Fibroblast of skin of right biceps (primary cell): ENCODE results near the gene EFNA3.
"Not testable (repeated sequence)": the region's sequence is repeated elsewhere in the genome, so short reads cannot be mapped to it uniquely, and the experiment has no call there.

Experiments used
- DNase-seq: peaks from one replicate; pipeline ENCODE4 v3.0.0-alpha.2; 2013

The EFNA3 gene

DNA sequence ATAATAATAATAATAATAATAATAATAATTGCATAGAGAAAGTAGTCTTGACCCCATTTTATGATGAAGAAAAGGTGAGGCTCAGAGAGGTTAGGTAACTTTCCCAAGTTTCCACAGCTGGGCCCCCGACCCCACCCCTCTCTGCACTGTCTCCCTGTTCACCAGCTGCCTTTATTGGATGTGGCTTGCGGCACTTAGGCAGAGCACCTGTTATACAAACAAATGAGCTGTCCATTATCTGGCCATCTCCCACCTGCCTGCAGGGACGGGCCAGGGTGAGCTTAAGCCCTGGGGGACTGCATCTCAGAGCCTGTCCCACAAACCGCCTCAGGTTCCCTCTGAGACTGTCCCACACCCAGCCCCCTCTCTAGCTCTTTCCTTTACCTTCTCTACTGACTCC lies 39.0 kb downstream of the EFNA3 start:
- DNase-seq: no peak

DNA sequence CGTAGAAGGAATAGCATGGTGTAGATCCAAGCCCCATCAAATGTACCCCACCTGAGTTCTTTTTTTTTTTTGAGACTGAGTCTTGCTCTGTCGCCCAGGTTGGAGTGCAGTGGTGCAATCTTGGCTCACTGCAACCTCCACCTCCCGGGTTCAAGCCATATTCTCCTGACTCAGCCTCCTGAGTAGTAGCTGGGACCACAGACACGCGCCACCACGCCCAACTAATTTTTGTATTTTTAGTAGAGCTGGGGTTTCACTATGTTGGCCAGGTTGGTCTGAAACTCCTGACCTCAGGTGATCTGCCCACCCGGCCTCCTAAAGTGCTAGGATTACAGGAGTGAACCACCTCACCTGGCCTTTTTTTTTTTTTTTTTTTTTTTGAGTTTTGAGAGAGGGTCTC lies 39.5 kb downstream of the EFNA3 start:
- not testable (repeated sequence) for DNase-seq

DNA sequence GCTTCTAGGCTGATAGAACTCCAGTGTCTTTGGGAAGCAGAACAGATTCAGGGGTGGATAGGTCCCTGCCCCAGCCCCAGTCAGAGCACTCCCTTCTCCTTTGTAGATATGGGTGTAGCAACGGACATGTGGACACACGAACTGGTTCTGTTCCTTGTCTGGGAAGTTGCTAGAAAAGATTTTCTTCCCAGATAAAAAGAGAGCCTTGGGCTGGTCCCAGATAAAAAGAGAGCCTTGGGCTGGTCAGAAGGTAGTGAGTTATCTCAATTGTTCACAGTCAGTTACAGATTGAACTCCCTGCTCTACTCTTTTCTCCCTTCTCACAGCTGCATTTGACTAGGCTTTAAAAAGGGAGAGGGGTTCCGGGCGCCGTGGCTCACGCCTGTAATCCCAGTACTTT lies 41.6 kb downstream of the EFNA3 start:
- no peak for DNase-seq

DNA sequence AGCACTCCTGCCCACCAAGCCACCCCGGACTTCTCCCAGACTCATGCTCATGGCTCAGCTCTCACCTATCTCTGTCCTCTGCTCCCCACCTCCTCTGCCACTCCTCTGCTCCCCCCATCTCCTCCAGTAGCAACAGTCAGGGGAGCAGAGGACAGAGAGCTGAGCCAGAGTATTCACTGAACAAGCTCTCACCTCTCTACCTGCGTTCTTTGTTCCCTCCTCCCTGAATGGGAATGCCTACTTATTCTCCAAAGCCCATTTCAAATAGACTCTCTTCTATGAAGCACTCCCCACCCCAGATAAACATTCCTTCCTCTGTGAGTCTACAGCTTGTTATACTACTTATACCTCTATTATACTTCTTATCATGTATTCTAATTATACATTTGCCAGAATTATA lies 42.6 kb downstream of the EFNA3 start:
- DNase-seq: no peak

DNA sequence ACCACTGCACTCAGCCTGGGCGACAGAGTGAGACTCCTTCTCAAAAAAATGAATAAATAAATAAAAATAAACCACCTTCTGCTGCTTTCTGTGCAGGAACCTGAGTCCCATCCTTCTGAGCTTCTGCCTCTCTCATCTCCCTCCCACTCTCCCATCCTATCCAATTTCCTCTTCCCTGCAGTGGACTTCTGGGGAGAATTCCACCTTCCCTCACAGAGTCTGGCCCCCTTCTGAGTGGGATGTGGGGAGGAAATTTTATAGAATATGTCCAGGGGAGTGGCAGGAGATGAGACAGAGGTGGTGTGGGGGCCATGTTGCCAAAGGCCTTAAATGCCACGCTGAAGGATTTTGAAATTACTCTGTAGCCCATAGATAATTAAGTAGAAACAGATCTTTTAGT lies 43.7 kb downstream of the EFNA3 start:
- no peak for DNase-seq

DNA sequence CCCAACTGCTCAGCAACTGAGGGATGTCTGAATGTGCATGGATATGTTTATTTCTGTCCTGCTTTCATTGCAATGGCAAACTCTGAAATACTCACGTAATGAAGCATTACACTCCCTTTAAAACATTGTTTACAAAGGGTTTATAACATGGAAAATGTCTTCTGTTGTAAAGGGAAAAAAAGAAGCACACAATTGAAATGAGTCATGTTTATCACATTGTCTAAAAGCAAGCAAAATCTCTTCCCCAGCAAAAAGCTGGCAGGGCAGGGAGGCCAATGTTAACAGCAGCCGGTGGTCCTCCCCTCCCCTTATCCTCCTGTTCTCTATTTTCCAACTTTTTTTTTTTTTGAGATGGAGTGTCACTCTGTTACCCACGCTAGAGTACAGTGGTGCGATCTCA lies 45.2 kb downstream of the EFNA3 start:
- no peak for DNase-seq

DNA sequence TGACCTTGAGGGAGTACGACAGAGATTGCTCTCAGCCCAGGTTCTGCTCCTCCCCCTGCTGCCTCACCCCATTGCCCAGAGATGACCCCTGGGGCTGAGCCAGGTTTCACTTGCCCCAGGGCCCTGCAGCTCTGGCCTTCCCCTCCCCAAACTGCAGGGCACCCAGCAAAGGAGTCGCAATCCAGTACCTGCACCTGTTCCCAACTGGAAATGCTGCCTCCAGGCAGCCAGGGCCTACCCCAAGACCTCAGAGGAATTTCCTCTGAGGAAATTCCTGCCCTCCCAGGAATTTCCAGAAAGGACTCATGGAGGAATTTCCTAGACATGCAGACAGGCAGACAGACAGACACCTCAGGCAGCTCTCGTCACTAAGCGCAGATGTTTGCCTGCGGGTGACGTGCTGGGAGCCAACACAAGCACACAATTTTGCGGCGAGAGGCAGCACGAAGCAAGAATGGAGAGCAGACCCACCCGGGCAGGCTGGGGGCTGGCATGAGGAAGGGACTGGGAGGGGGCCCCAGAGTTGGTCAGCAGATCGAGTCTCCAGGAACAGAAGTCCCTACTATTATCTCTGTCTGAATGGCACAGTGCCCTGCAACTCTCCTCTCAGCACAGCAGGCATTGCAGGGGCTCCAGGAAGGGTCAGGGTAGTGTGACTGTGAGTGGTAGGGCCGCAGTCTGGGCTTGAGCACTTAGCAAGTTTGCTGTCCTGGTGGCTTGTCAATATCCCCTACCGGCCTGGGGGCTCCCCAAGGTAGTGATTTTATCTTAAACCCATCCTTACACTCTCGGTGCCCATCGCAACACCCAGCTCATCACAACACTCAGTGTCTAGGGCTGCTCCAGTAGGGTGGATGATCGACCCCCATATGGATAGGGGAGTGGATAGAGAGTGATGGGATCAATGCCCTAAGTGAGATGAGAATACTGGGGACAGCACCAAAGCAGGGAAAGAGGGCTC lies 46.1 kb downstream of the EFNA3 start:
- DNase-seq: peak; percentile 38

DNA sequence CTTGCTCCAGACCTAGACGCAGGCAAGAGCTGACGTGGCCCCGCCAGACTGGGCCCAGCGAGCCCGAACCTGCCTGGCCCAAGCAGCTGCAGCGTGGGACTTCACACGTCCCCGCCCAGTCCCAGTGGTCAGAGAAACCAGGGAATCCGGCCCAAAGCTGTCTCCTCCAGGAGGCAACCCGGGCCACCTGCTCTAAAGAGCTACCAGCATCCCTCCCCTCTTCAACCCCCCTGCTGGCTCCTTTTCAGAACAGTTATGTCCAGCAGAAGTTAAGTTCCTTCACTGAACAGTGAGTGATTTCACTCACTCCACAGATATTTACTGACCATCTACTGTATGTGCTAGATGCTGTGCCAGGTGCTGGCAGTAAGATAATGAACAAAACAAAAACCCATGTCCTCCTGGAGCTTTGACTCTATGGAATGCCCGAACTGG lies 46.9 kb downstream of the EFNA3 start:
- no peak for DNase-seq

DNA sequence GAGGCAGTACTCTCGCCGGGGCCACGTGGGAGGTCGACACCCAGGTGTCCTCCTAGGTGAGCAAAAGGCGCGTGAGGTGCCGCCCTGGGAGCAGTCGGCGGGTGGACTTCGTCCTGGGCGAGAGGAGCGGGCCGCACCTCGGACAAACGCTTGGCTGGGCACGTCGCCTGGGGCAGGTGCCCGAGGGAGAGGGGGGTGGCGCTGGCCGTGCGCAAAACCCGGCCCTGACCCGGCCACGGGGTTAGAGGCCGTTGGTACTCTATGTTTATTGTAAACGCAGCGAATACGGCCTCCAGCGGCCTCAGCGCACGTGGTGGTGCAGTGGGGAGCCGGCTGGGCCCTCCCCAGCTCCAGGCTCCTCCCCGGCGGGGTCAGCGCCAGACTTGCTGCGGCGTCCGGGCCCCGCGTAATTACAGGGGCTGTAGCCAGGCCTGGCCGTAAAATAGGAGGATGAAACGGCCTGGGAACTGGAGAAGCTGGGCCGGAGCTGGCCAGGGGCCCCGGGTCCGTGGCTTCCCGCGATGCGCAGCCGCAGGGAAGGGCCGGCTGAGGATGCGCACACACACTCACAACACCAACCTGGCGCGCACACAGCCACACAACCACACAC lies 47.4 kb downstream of the EFNA3 start:
- DNase-seq: no peak

DNA sequence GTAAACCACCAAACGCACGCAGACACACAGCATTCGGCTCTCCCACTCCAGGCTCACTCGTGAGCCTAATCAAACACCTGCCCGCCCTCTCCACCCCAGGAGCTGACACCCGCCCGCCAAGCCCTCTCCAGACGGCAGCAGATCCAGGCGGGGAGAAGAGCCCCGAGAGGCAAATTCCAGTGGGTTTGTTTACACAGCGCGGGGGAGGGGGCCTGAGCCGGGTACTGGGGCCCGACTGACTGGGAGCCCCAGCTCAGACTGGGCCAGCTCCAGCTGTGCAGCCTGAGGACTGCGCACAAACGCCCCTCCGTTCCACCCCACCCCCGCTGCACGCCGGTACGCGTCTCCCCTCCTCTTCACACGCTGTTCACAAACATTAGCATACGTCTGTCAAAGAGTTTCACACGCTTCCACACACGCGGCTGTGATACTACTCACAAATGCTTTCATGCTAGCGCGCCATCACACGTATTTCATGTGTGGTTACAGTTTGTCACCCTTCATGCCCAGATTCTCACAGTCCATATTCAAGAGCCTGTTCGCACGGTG lies 48.0 kb downstream of the EFNA3 start:
- no peak for DNase-seq

DNA sequence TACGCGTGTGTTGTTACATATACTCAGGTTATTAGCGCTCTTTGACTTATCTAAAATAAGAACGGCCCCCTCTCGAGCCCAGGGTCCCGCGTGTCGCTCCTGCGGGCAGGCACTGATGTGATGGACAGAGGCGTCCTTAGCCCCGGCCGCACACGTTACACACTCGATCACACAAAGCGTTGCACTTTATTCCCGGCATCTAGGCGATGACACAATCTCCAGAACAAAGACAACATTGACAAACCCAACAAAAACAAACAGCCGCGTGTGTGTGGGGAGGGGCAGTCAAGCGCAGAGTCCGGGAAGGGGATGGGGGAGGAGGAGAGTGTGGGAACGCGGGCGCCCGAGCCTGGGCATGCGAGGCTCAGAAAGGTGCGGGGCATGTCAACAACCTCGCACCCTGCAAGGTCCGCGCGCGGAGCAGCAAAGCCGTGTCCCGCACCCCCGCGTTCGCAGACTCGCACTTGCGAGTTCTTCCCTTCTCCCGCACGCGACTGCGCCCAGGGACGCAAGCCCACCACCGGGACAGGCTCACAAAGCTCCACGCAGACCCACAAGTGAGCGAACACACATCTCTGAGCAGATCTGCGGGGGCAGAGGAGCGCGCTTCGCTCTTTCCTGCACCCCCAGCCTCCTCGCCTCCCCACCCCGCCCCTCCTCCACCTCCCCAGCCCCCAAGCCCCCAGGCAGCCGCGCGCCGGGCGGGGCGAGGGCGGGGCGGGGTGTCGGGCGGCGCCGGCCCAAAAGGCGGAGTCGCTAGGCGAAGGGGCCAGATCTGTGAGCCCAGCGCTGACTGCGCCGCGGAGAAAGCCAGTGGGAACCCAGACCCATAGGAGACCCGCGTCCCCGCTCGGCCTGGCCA lies 48.7 kb downstream of the EFNA3 start, which contains the start of gene EFNA1:
EFNA1 (plus strand) TSS at position 772 of the 862 bp plus-strand sequence. CDS start 102 bp downstream, outside the sequence.
- peak; percentile 24 for DNase-seq

DNA sequence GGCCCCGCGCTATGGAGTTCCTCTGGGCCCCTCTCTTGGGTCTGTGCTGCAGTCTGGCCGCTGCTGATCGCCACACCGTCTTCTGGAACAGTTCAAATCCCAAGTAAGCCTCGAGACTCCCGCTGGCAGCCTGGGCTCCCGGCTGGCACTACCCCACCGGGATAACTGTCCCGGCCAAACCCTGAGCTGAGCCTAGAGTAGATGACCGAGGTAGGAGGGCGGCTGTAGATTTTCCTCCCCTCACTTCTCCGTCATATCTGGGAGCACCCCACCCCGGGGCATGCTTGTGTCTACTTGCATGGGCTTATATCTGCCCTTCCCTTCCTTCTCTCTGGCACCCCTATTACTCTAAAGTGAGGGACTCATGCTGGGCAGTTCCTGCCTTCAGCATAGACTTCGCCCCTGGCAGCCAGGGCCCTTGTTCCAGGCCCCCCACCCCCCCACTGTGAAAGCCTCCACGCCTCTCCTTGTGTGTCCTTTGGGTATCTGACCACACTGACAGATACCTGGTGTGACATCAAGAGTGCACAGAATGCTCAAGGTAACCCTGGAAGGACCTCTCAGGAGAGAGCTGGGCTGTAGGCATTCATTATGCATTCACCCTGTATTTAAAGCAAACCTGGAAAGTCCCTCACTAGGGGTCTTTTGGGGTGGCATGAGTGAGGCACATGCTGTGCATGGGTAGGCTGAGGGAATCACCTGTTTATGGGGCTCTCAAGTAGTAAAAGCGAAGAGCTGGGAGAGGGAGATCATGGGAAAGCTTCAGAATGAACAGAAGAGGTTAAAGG lies 49.5 kb downstream of the EFNA3 start:
- no peak for DNase-seq

DNA sequence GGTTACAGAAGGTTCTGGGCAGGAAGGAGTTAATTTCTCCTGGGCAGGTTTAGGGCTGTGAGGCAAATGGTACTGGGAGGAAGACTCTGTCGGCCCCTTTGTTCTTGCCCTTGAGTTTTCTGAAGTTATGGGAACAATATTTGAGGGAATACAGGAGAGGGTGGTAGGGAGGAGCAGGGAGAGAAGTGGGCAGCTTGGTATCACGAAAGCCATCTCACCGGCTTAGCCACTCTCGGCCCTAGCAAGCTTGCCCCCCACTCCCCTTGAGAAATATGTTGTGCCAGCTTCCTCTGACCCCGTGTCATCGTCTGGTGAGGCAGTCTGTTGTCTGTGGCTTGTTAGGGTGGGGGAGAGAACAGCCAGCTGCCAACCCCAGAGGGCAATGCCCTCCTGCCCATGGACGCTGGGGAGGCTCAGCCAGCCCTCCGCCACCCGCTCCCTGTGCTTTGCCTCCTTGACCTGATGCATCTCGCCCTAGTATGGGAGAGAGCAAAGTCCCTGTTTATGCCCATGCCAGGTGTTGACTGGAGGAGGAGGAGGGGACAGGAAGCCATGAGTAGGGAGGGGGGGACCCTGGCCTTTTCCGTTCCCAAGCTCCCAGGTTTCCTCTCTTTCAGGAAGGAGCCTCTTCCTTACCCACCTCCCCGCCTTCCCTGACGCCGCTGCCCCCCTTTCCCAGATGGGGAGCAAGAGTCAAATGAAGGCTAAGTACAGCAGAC lies 50.3 kb downstream of the EFNA3 start:
- no peak for DNase-seq

DNA sequence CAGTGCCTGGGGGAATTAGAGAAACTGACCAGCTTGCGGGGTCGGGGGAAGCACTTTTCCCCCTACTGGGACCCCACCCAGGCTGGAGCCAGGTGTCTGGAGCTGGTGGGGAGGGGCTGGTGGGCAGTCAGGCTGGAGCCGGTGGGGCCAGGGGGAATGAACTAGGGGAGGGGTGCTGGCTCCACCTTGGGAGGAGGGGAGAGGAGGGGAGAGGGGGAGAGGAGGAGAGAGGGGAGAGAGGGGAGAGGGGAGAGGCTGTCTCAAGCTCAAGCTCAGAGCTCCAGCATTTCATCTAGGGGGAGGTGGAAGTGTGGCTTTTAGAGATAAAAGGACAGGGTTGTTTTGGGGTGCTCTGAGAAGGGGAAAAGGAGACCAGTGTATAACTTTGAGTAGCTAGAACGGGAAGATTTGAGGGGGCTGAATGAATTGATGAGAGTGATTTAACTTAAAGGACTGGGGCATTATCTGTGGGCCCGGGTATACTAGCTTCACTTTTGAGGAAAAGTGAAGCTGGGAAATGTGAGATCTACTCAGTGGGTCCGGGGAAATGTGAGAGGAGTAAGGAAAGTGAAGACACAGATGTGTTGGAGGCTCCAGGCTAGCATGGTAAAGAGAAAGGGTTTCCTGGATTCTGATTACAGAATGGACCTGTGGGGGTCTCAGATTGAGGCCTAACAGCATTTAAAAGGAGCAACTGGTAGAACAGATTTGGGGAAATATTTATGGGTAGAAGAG lies 51.8 kb downstream of the EFNA3 start:
- DNase-seq: no peak

DNA sequence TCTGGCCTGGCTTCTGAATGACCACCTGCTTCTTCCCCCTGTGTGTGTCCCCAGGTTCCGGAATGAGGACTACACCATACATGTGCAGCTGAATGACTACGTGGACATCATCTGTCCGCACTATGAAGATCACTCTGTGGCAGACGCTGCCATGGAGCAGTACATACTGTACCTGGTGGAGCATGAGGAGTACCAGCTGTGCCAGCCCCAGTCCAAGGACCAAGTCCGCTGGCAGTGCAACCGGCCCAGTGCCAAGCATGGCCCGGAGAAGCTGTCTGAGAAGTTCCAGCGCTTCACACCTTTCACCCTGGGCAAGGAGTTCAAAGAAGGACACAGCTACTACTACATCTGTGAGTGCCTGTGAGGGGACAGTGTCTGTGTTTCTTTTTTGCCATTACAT lies 52.6 kb downstream of the EFNA3 start:
- no peak for DNase-seq

DNA sequence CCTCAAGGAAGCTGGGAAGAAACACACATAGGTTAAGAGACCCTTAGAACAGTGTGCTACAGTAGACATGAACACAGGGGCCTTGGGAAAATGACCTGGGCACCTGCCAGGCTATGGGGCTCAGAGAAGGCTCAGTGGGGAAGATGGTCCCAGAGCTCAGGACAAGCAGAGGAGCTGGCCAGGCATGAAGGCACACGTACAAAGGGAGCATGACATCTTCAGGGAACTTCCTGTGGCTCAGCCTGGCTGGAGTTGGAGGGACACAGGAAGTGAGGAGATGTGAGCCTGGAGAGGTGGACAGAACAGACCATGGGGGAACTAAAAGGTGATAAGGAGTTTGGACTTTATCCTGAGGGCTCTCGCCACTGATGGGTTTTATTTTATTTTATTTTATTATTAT lies 53.2 kb downstream of the EFNA3 start:
- no peak for DNase-seq

DNA sequence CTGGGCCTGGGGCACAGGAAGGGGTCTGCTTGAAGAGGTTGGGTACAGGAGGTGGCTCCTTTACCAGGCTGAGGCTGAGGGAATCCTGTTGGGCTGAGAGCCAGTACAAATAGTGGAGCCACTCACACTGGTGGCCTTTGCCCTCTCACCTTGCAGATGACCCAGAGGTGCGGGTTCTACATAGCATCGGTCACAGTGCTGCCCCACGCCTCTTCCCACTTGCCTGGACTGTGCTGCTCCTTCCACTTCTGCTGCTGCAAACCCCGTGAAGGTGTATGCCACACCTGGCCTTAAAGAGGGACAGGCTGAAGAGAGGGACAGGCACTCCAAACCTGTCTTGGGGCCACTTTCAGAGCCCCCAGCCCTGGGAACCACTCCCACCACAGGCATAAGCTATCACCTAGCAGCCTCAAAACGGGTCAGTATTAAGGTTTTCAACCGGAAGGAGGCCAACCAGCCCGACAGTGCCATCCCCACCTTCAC lies 55.2 kb downstream of the EFNA3 start:
- DNase-seq: no peak

DNA sequence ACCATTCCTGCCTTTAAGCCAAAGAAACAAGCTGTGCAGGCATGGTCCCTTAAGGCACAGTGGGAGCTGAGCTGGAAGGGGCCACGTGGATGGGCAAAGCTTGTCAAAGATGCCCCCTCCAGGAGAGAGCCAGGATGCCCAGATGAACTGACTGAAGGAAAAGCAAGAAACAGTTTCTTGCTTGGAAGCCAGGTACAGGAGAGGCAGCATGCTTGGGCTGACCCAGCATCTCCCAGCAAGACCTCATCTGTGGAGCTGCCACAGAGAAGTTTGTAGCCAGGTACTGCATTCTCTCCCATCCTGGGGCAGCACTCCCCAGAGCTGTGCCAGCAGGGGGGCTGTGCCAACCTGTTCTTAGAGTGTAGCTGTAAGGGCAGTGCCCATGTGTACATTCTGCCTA lies 55.7 kb downstream of the EFNA3 start:
- DNase-seq: no peak

DNA sequence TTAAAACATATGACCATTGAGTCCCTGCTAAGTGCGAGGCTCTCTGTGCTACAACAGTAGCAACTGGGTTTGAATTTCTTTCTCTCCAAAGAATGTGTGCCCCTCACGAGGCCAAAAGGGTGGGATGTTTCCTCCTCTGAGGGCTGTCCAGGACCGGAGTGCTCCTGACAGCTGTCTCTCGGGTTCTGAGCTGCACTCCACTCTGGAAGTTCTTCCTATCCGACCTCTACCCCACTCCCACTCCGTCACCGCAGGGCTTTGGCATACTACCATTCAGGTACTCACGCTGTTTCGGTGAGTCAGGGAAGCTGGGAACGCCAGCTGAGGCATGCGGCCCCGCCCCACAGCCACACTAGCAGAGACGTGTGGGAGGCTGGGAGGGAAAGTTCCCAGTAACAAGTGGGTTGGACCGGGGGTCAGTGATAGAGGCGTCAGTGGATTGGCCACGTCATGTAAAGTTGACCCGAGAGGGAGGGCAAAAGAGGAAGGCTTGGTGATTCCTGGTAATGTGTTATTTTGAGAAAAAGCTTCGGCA lies 56.3 kb downstream of the EFNA3 start:
- DNase-seq: peak; percentile 92

DNA sequence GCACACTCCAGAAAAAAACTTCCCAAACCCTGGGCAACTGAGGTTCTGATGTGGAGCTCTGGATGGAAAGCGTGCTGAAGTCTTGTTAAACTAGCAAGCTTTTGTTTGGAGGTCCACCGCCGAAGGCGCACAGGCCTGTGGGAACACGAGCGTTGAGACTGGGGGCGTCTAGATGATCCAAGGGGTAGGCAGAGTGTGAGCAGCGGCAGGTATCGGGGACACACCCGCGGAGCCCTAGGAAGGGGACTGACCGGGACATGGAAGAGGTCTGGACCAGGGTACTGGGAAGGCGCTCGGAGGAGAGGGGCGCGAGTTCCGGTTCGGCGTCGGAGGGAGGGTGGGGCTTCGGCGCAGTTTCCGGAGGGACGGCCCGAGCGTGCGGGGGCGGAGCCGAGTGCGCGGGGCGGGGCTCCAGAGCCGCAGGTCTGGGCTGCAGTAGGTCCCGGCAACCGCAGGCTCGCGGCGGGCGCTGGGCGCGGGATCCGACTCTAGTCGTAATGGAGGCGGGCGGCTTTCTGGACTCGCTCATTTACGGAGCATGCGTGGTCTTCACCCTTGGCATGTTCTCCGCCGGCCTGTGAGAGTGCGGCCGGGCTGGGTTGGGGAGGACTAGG lies 56.9 kb downstream of the EFNA3 start, which contains the start of gene SLC50A1:
SLC50A1 (plus strand) TSS at position 438 of the 614 bp plus-strand sequence; CDS start at position 498, 60 bp downstream.
- peak; percentile 92 for DNase-seq
